OCI-LY7 (cell line): Measurements from ENCODE around the gene DNASE2.

Experiments used
- CTCF ChIP-seq: fragments of 200-600 bp; sonication (generic); conservative IDR thresholded peaks from 2 replicates; pipeline ENCODE4 v1.5.1; 2014; ENCODE audit warnings: mild to moderate bottlenecking, antibody characterized with exemption, low read length, moderate library complexity, mixed read lengths
- EZH2phosphoT487 ChIP-seq: fragments of 200-600 bp; sonication (generic); IDR thresholded peaks from 2 replicates; pipeline ENCODE4 v1.6.1; 2018; ENCODE audit warnings: low read depth, borderline replicate concordance, mild to moderate bottlenecking, mixed run types, antibody characterized with exemption, low read length, moderate library complexity, mixed read lengths

GRCh38 chr19:12888006-12888603, 6.9 kb upstream of the DNASE2 start:
- no peak for TF ChIP-seq CTCF
- no peak for TF ChIP-seq EZH2phosphoT487
